GM21529 (cell line): ENCODE results near the gene COL26A1.
"Not testable (repeated sequence)": the region's sequence is repeated elsewhere in the genome, so short reads cannot be mapped to it uniquely, and the experiment has no call there.

Source experiments
- ATAC-seq: cut with Tn5 transposase; IDR thresholded peaks from one replicate; pipeline ENCODE4 v1.9.1; 2021; ENCODE audit not compliant: unreplicated experiment

The COL26A1 gene

GRCh38 chr7:101547022-101547915 is 184.6 kb downstream of the COL26A1 start:
- no peak for ATAC-seq

DNA sequence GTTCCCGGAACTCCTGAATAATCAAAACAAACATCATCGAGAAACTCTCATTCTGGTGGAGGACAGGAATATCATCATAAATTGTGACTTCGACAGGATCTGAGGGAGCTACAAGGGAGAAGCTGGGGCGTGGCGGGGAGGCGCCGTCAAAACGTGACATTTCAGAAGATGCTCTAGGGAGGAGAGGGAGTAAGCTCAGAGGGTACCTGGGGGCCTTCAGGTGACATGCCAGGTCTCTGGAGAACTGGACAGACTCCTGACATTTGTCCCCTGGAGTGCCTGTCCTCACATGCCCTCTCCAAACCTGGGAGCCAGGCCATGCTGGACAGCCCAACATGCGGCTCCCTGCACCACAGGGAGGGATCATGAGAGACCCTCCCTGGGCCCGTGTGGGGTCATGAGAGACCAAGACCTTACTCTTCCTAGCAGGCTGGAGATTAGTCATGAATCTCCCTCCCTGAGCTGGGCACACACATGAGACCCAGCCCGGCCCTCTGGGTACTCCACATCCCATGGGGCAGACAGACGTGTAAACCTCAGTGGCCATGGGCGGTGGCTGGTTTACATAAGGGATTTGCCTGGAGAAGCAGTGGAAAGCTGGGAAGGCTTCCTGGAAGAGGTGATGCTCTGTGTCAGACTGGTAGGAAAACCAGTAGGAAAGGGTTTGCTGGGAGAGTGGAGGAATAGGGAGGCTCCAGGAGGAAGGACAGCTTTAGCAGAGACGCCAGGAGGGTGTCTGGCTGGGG is 185.4 kb downstream of the COL26A1 start:
- ATAC-seq, result no peak

DNA sequence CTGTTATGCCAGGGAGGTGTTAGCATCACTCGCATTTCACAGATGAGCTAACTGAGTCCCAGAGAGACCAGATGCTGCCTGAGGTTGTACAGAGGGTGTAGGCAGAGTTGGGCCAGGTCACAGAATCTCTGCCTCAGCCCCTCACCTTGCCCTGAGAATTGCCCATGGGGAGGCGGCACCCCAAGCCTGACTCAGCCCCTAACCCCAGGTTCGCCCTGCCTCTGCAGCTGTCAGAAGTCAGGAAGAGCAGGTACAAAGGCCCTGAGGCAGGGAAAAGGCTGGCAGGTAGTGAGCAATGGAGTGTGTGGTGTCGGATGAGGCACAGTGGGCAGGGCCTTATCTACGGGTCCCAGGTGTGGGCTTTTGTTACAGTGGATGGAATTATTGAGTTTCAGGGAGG is 187.1 kb downstream of the COL26A1 start:
- ATAC-seq, result no peak

DNA sequence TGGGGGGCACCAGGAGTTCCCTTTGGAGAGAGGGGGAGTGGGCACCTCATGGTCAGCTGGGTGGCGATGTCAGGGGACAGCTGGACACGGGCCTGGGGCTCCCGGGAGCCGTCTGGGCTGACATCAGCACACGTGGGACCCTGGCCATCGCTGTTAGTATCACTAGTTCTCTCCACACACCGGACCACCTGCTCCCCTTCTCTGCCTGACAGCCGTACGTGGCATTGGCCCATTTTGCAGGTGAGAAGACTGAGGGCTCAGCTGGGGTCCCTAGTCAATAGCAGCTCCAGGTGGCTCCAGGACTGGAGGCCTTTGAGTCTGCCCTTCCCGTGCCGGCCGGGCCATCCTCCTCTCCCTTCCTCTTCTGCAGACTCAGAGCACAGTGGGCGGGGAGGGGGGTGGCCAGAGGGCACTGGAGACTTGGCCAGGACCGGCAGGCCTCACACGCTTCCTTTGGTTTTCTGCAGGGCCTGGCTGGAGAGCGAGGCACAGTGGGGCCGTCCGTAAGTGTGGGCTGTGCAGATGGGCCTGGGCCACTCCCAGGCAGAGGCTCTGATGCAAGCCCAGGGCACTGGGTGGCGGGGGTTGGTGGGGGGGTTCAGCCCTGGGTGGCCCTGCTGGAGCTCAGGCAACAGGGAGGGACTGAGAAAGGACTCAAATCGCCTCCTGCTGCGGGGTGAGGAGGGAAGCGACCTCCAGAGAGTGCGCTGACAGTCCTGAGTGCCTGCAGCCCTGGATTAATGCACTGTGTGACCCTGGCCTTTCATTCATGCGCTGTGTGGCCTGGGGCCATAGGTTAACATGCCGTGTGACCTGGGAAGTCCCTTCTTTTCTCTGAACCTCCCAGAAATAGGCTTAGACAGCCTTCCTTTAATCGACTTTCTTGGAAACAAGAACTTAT is 188.2 kb downstream of the COL26A1 start:
- ATAC-seq, result no peak

- ATAC-seq, result no peak
Measured at GRCh38 chr7:101553018-101553770, 190.5 kb downstream of the COL26A1 start.

DNA sequence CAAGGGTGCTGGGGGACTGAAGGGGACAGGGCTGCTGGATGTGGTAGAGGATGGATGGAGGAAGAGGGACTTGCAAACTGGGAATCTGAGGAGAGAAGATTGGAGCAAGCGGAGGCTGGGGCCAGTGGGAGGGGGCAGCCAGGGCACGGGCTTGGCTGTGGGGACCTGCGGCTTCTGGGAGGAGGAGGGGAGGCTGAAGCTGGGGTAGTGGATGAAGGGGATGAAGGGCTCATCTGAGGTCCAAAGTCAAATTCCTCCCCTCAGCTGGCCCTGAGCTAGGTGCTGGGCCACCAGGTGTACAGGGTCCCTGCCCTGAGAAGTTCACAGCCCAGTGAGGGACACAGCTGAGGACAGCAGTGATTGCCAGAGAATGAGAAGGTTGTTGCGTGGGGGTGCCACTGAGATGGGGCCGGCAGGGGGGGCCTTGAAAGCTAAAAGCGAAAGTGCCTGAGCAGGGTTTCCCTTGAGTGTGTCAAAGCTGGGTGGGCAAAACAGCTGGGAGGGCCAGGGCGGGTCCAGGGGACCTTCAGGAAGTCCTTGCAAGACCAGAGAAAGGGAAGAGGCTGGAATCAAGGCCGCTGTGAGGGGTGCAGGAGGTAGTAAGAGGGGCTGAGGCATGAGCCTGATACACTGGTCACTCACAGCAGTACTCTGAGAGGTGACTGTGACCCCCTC is 191.2 kb downstream of the COL26A1 start:
- ATAC-seq, result no peak

GRCh38 chr7:101554584-101555268 is 192.1 kb downstream of the COL26A1 start:
- ATAC-seq, result no peak

GRCh38 chr7:101555269-101555920 is 192.7 kb downstream of the COL26A1 start:
- ATAC-seq, result no peak

DNA sequence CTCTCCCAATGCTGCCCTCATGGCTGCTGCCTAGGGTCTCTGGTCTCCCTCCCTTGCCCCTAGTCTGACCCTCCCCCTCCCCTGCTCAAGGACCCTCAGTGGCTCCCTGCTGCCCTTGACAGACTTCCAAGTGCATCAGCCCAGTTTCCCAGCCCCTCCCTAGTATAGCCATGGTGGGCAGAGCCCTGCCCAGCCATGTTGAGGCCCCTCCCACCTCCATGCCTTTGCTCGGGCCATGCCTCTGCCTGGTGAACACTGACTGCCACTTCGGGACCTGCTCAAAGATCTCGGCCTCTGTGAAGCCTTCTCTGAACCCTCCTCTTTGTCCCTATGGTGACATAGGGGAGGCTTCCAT is 193.2 kb downstream of the COL26A1 start:
- no peak for ATAC-seq

- ATAC-seq, result no peak
Measured at GRCh38 chr7:101556453-101556968, 193.8 kb downstream of the COL26A1 start.

- ATAC-seq, result no peak
Measured at GRCh38 chr7:101557421-101557820, 194.7 kb downstream of the COL26A1 start.

- ATAC-seq, result no peak
Measured at GRCh38 chr7:101557978-101558741, 195.5 kb downstream of the COL26A1 start.

DNA sequence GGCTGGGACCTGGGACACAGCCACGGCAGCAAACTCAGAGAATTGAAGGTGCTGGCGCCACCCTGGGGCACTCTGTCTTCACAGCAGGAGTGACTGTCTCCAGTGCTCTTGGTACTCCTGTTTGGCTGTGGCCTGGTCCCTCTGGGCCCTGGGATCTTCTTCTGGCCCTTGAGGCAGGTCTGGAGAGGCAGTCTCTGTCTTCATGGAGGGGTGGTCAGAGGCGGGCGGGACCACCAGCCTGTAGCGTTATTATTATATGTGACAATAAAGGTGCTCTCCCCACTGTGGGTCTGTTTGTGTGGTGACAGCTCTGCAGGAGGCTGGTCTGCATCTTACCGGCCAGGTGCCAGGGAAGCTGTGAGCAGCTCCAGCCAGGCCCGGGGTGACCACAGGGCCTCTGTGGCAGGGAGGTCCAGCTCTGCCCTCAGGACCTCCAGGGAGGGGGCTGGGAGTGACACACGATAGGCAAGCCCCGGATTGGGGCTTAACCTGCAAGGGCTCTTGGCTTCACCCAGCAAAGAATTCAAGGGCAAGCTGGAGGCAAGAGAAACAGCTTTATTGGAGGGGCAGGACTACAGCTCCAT is 196.2 kb downstream of the COL26A1 start:
- ATAC-seq, result no peak

DNA sequence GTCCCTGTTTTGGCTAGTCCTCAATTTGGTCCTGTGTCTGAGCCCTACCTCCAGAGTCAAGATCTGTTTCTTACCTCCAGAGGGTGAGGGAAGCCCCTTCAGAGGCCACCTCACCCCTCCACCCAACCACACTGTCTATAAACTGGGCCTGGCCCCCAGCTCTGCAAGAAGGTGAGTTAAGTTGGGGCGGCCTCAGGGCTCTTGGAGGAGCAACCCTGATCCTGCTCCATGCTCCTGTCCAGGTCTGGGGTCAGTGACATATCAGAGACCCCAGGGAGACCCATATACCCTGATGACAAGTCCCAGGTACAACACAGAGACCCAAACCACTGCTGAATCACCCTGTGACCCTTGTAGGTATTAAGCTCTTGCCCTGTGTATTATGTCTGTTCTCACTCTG is 196.9 kb downstream of the COL26A1 start:
- no peak for ATAC-seq

DNA sequence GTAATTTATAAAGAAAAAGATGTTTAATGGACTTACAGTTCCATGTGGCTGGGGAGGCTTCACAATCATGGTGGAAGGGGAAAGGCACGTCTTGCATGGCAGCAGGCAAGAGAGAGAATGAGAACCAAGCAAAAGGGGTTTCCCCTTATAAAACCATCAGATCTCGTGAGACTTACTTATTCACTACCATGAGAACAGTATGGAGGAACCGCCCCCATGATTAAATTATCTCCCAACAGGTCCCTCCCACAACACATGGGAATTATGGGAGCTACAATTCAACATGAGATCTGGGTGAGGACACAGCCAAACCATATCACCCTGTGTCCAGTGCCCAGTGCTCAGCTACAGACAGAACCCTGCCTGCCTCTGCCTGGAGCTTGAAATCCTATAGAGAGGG is 197.3 kb downstream of the COL26A1 start:
- ATAC-seq, result not testable (repeated sequence)

GRCh38 chr7:101560856-101561255 is 198.2 kb downstream of the COL26A1 start:
- ATAC-seq, result no peak

GRCh38 chr7:101561293-101561692 is 198.6 kb downstream of the COL26A1 start:
- ATAC-seq, result not testable (repeated sequence)
